HepG2 (cell line): ENCODE results near the gene C11orf68. TPM values are rescaled to one million over a fixed set of nuclear protein-coding genes. Genes with fewer than 3 reads are reported as not detected.

ENCODE experiments used
- ATM ChIP-seq: fragments of 450-650 bp; IDR thresholded peaks from 2 replicates; pipeline ENCODE4 v1.7.1; 2017; ENCODE audit warnings: mild to moderate bottlenecking, borderline replicate concordance
- CHCHD3 ChIP-seq: sonication (generic); formaldehyde crosslinking; IDR thresholded peaks from 2 replicates; pipeline ENCODE4 v1.8.0; 2022; ENCODE audit warnings: mild to moderate bottlenecking, missing genetic modification reagents, moderate library complexity
- HES4 ChIP-seq: sonication (generic); formaldehyde crosslinking; IDR thresholded peaks from 2 replicates; pipeline ENCODE4 v1.9.0; 2021; ENCODE audit warnings: mild to moderate bottlenecking, missing genetic modification reagents, borderline replicate concordance
- HIVEP1 ChIP-seq: sonication (generic); formaldehyde crosslinking; IDR thresholded peaks from 2 replicates; pipeline ENCODE4 v1.4.0; 2020; ENCODE audit warnings: mild to moderate bottlenecking, missing genetic modification reagents
- HNRNPK ChIP-seq: fragments of 200-400 bp; formaldehyde crosslinking; IDR thresholded peaks from 2 replicates; pipeline ENCODE4 v1.6.1; 2018; ENCODE audit warnings: low read length, low read depth, moderate library complexity, mild to moderate bottlenecking; ENCODE audit not compliant: poor library complexity, severe bottlenecking
- JUND ChIP-seq: sonication (generic); formaldehyde crosslinking; IDR thresholded peaks from 2 replicates; pipeline ENCODE4 v1.8.0; 2022; ENCODE audit warnings: mild to moderate bottlenecking, missing genetic modification reagents
- KMT2A ChIP-seq: sonication (generic); formaldehyde crosslinking; IDR thresholded peaks from 2 replicates; pipeline ENCODE4 v1.4.0; 2020; ENCODE audit warnings: missing genetic modification reagents
- MXI1 ChIP-seq: IDR thresholded peaks from 3 replicates; pipeline ENCODE4 v1.6.1; 2012; ENCODE audit warnings: low read depth, low read length, inconsistent platforms, borderline replicate concordance
- POLR2AphosphoS5 ChIP-seq: IDR thresholded peaks from 2 replicates; pipeline ENCODE4 v1.6.1; 2012; ENCODE audit warnings: low read depth, low read length
- RARA ChIP-seq: IDR thresholded peaks from 2 replicates; pipeline ENCODE4 v1.6.1; 2016; ENCODE audit warnings: missing genetic modification reagents, missing compliant biosample characterization
- RELA ChIP-seq: sonication (generic); formaldehyde crosslinking; IDR thresholded peaks from 2 replicates; pipeline ENCODE4 v1.4.0; 2020; ENCODE audit warnings: missing genetic modification reagents
- TARDBP ChIP-seq: sonication (generic); formaldehyde crosslinking; IDR thresholded peaks from 2 replicates; pipeline ENCODE4 v1.8.0; 2022; ENCODE audit warnings: mild to moderate bottlenecking, missing genetic modification reagents
- ZNF101 ChIP-seq: sonication (generic); formaldehyde crosslinking; IDR thresholded peaks from 2 replicates; pipeline ENCODE4 v1.4.0; 2020; ENCODE audit warnings: mild to moderate bottlenecking, low read depth, missing genetic modification reagents, borderline replicate concordance
- ZNF230 ChIP-seq: sonication (generic); formaldehyde crosslinking; IDR thresholded peaks from 2 replicates; pipeline ENCODE4 v1.4.0; 2020; ENCODE audit warnings: mild to moderate bottlenecking, missing genetic modification reagents
- ZNF333 ChIP-seq: sonication (generic); formaldehyde crosslinking; IDR thresholded peaks from 2 replicates; pipeline ENCODE4 v1.4.0; 2020; ENCODE audit warnings: mild to moderate bottlenecking, missing genetic modification reagents, borderline replicate concordance
- ZNF747 ChIP-seq: sonication (generic); formaldehyde crosslinking; IDR thresholded peaks from 2 replicates; pipeline ENCODE4 v1.8.1; 2023; ENCODE audit warnings: missing genetic modification reagents, mild to moderate bottlenecking, borderline replicate concordance
- ZNF83 ChIP-seq: sonication (generic); formaldehyde crosslinking; IDR thresholded peaks from 2 replicates; pipeline ENCODE4 v1.4.0; 2020; ENCODE audit warnings: missing genetic modification reagents, mild to moderate bottlenecking, borderline replicate concordance
- polyA plus RNA-seq, 8 experiments: library from polyadenylated mRNA; depleted of rRNA in 3 of 8; stranded (reverse) in 7 of 8; unstranded in 1 of 8; fragments of >200 nt; fragmentation: Illumina TruSeq in 4 of 8; extraction: Trizol in 4 of 8; gene quantifications; 2 replicates each; pipeline versions ENCODE4 v1.2.1 to v1.2.3, GENCODE V29; 2011 to 2016; ENCODE audit warnings: low read depth in 4 of 8, missing spikeins in 1 of 8, mixed read lengths in 1 of 8; ENCODE audit not compliant: insufficient read depth in 1 of 8
- total RNA-seq, 5 experiments: library from RNA; depleted of rRNA; stranded (reverse); fragments of >200 nt; fragmentation: Illumina TruSeq; extraction: Trizol; gene quantifications; 2 replicates each; pipeline ENCODE4 v1.2.3, GENCODE V29; 2016; ENCODE audit warnings: low read depth in 1 of 5
- TF ChIP-seq, protein P1 (sequence below): IDR thresholded peaks from 2 replicates; pipeline ENCODE4 v1.6.1; 2016; ENCODE audit warnings: missing compliant biosample characterization, missing genetic modification reagents, borderline replicate concordance
- TF ChIP-seq, protein P2 (sequence below): sonication (generic); formaldehyde crosslinking; IDR thresholded peaks from 2 replicates; pipeline ENCODE4 v1.8.1; 2023; ENCODE audit warnings: mild to moderate bottlenecking, moderate library complexity, missing genetic modification reagents
- TF ChIP-seq, protein P3 (sequence below): sonication (generic); formaldehyde crosslinking; IDR thresholded peaks from 2 replicates; pipeline ENCODE4 v1.5.0; 2020; ENCODE audit warnings: missing genetic modification reagents
- TF ChIP-seq, protein P4 (sequence below): sonication (generic); formaldehyde crosslinking; IDR thresholded peaks from 2 replicates; pipeline ENCODE4 v1.8.1; 2022; ENCODE audit warnings: low read depth, mild to moderate bottlenecking, missing genetic modification reagents

C11orf68 gene
- total and polyA plus RNA-seq, 2 of the 13 experiments (the other 11 are each of a cell fraction or from before 2014, with no cell fraction given), result 8.4 to 28.3 TPM

DNA sequence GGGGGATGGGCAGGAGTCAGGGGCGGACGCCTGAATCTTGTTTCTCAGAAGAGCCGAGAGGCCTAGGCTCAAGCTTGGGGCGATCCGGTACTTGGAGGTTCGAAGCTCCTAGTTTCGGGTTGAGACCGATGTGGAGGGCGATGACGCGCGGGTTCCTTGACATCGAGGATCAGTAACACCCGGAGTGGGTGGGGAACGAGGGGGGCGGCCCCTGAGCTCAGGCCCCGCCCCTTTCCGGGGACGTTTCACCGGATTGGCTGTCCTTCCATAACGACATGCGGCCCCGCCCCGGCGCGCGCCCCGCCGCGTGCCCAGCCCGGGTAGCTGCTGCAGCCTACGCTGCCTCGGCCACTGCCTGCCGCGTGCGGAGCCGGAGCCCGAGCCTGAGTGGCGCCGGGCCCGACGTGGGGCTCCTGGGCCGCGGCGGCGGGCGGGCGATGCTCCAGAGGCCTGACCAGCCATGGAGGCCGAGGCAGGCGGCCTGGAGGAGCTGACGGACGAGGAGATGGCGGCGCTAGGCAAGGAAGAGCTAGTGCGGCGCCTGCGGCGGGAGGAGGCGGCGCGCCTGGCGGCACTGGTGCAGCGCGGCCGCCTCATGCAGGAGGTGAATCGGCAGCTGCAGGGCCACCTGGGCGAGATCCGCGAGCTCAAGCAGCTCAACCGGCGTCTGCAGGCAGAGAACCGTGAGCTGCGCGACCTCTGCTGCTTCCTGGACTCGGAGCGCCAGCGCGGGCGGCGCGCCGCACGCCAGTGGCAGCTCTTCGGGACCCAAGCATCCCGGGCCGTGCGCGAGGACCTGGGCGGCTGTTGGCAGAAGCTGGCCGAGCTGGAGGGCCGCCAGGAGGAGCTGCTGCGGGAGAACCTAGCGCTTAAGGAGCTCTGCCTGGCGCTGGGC is 28.3 kb downstream of the C11orf68 start, which contains the start of gene CCDC85B (continued):
- TF ChIP-seq ZNF101 (CRISPR knock-in tag), result no peak
- TF ChIP-seq ZNF747 (CRISPR knock-in tag), result peak; percentile 46; the same call in 1 of the 2 replicates
- TF ChIP-seq ATM, result no peak
- peak; percentile 61; the same call in 1 of the 2 replicates for TF ChIP-seq JUND (CRISPR knock-in tag)
- peak; percentile 78; the same call in 1 of the 2 replicates for TF ChIP-seq TARDBP (CRISPR knock-in tag)
- TF ChIP-seq, protein P1, sequence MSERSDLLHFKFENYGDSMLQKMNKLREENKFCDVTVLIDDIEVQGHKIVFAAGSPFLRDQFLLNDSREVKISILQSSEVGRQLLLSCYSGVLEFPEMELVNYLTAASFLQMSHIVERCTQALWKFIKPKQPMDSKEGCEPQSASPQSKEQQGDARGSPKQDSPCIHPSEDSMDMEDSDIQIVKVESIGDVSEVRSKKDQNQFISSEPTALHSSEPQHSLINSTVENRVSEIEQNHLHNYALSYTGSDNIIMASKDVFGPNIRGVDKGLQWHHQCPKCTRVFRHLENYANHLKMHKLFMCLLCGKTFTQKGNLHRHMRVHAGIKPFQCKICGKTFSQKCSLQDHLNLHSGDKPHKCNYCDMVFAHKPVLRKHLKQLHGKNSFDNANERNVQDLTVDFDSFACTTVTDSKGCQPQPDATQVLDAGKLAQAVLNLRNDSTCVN (CRISPR knock-in tag), result no peak
- TF ChIP-seq, protein P2, sequence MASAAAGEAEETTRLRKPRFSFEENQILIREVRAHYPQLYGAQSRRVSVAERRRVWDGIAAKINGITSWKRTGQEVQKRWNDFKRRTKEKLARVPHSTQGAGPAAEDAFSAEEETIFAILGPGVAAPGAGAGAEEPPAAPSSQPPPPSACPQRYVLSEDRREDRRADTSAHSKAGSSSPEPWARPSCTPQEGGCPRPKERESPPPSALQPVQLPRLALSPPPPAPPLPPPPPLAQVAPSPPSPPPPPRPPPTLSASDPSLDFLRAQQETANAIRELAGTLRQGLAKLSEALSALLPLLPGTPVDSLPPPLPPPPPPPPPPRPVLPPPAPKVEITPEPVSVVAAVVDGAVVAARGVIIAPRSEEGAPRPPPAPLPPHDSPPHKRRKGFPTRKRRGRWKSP (CRISPR knock-in tag), result peak; percentile 68; the same call in 1 of the 2 replicates
- peak; percentile 59 for TF ChIP-seq HNRNPK
- TF ChIP-seq RELA, result 0 out of 2 replicates have a peak, but pooled peaks have one; percentile 52
- peak; percentile 90; the same call in 1 of the 3 replicates for TF ChIP-seq MXI1
- peak; percentile 84; the same call in 1 of the 2 replicates for TF ChIP-seq CHCHD3 (CRISPR knock-in tag)
- TF ChIP-seq, protein P3, sequence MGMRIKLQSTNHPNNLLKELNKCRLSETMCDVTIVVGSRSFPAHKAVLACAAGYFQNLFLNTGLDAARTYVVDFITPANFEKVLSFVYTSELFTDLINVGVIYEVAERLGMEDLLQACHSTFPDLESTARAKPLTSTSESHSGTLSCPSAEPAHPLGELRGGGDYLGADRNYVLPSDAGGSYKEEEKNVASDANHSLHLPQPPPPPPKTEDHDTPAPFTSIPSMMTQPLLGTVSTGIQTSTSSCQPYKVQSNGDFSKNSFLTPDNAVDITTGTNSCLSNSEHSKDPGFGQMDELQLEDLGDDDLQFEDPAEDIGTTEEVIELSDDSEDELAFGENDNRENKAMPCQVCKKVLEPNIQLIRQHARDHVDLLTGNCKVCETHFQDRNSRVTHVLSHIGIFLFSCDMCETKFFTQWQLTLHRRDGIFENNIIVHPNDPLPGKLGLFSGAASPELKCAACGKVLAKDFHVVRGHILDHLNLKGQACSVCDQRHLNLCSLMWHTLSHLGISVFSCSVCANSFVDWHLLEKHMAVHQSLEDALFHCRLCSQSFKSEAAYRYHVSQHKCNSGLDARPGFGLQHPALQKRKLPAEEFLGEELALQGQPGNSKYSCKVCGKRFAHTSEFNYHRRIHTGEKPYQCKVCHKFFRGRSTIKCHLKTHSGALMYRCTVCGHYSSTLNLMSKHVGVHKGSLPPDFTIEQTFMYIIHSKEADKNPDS (CRISPR knock-in tag), result no peak
- TF ChIP-seq ZNF230, result no peak
- TF ChIP-seq, protein P4, sequence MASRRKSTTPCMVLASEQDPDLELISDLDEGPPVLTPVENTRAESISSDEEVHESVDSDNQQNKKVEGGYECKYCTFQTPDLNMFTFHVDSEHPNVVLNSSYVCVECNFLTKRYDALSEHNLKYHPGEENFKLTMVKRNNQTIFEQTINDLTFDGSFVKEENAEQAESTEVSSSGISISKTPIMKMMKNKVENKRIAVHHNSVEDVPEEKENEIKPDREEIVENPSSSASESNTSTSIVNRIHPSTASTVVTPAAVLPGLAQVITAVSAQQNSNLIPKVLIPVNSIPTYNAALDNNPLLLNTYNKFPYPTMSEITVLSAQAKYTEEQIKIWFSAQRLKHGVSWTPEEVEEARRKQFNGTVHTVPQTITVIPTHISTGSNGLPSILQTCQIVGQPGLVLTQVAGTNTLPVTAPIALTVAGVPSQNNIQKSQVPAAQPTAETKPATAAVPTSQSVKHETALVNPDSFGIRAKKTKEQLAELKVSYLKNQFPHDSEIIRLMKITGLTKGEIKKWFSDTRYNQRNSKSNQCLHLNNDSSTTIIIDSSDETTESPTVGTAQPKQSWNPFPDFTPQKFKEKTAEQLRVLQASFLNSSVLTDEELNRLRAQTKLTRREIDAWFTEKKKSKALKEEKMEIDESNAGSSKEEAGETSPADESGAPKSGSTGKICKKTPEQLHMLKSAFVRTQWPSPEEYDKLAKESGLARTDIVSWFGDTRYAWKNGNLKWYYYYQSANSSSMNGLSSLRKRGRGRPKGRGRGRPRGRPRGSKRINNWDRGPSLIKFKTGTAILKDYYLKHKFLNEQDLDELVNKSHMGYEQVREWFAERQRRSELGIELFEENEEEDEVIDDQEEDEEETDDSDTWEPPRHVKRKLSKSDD, result 0 out of 2 replicates have a peak, but pooled peaks have one; percentile 21
- TF ChIP-seq POLR2AphosphoS5, result peak; percentile 89
- 0 out of 2 replicates have a peak, but pooled peaks have one; percentile 32 for TF ChIP-seq KMT2A (CRISPR knock-in tag)
- TF ChIP-seq HIVEP1 (CRISPR knock-in tag), result 0 out of 2 replicates have a peak, but pooled peaks have one; percentile 7
- peak; percentile 25; the same call in 1 of the 2 replicates for TF ChIP-seq ZNF333 (CRISPR knock-in tag)
- TF ChIP-seq RARA, result 0 out of 2 replicates have a peak, but pooled peaks have one; percentile 22
- peak; percentile 54; the same call in 1 of the 2 replicates for TF ChIP-seq ZNF83 (CRISPR knock-in tag)
- peak; percentile 94 for TF ChIP-seq HES4
